H9 (cell line): ENCODE results near the gene TMEM35B. TPM values are rescaled to one million over a fixed set of nuclear protein-coding genes. Genes with fewer than 3 reads are reported as not detected.
"Not testable (repeated sequence)": the region's sequence is repeated elsewhere in the genome, so short reads cannot be mapped to it uniquely, and the experiment has no call there.

Source experiments
- DNase-seq: peaks from one replicate; pipeline ENCODE4 v3.0.0-alpha.2; 2017
- H2AFZ ChIP-seq: one replicate; pipeline ENCODE4 v1.6.1; 2013; ENCODE audit warnings: mild to moderate bottlenecking, low read length, control low read depth, moderate library complexity
- H2AK5ac ChIP-seq: 2 replicates; pipeline ENCODE4 v1.6.1; 2013; ENCODE audit warnings: low read length, control low read depth, mixed read lengths; ENCODE audit not compliant: insufficient read length
- H2BK120ac ChIP-seq: one replicate; pipeline ENCODE4 v1.6.1; 2013; ENCODE audit warnings: low read depth, mild to moderate bottlenecking, low read length, control low read depth, inconsistent platforms; ENCODE audit not compliant: poor library complexity, severe bottlenecking
- H2BK12ac ChIP-seq: 2 replicates; pipeline ENCODE4 v1.6.1; 2013; ENCODE audit warnings: low read length, control low read depth, mixed read lengths, low read depth; ENCODE audit not compliant: insufficient read length
- H2BK15ac ChIP-seq: 2 replicates; pipeline ENCODE4 v1.6.1; 2013; ENCODE audit warnings: low read depth, low read length, control low read depth
- H2BK20ac ChIP-seq: one replicate; pipeline ENCODE4 v1.6.1; 2013; ENCODE audit warnings: low read depth, mild to moderate bottlenecking, low read length, control low read depth, inconsistent platforms; ENCODE audit not compliant: poor library complexity, severe bottlenecking
- H2BK5ac ChIP-seq: 2 replicates; pipeline ENCODE4 v1.6.1; 2013; ENCODE audit warnings: low read length, control low read depth, mixed read lengths; ENCODE audit not compliant: insufficient read length
- H3K14ac ChIP-seq: 2 replicates; pipeline ENCODE4 v1.6.1; 2013; ENCODE audit warnings: low read length, control low read depth; ENCODE audit not compliant: insufficient read depth
- H3K18ac ChIP-seq: 2 replicates; pipeline ENCODE4 v1.6.1; 2013; ENCODE audit warnings: low read depth, mild to moderate bottlenecking, mixed read lengths, low read length, control low read depth; ENCODE audit not compliant: insufficient read length
- H3K23ac ChIP-seq: 2 replicates; pipeline ENCODE4 v1.6.1; 2013; ENCODE audit warnings: low read length, control low read depth, mixed read lengths, low read depth; ENCODE audit not compliant: insufficient read length
- H3K23me2 ChIP-seq: 2 replicates; pipeline ENCODE4 v1.6.1; 2013; ENCODE audit warnings: low read depth, mild to moderate bottlenecking, mixed read lengths, low read length, control low read depth; ENCODE audit not compliant: insufficient read length, poor library complexity, severe bottlenecking
- H3K27ac ChIP-seq: 2 replicates; pipeline ENCODE4 v1.5.1; 2013; ENCODE audit warnings: low read length, control low read depth, mixed read lengths, low read depth; ENCODE audit not compliant: insufficient read length
- H3K27me3 ChIP-seq: 2 replicates; pipeline ENCODE4 v1.6.1; 2013; ENCODE audit warnings: low read length, control low read depth, inconsistent platforms; ENCODE audit not compliant: insufficient read depth
- H3K4ac ChIP-seq: 2 replicates; pipeline ENCODE4 v1.6.1; 2013; ENCODE audit warnings: low read depth, mild to moderate bottlenecking, control low read depth, inconsistent platforms, low read length, moderate library complexity
- H3K4me1 ChIP-seq: 2 replicates; pipeline ENCODE4 v1.6.1; 2013; ENCODE audit warnings: low read length, control low read depth, inconsistent platforms; ENCODE audit not compliant: insufficient read depth
- H3K4me2 ChIP-seq: 2 replicates; pipeline ENCODE4 v1.6.1; 2013; ENCODE audit warnings: low read length, control low read depth, mixed read lengths; ENCODE audit not compliant: insufficient read length, insufficient read depth
- H3K56ac ChIP-seq: 2 replicates; pipeline ENCODE4 v1.6.1; 2013; ENCODE audit warnings: low read depth, mild to moderate bottlenecking, mixed read lengths, low read length, control low read depth; ENCODE audit not compliant: insufficient read length
- H3K79me1 ChIP-seq: 2 replicates; pipeline ENCODE4 v1.6.1; 2013; ENCODE audit warnings: low read depth, mild to moderate bottlenecking, moderate library complexity, low read length, control low read depth, inconsistent platforms; ENCODE audit not compliant: insufficient read depth, poor library complexity, severe bottlenecking
- H3K79me2 ChIP-seq: 2 replicates; pipeline ENCODE4 v1.6.1; 2013; ENCODE audit warnings: low read length, control low read depth, inconsistent platforms; ENCODE audit not compliant: insufficient read depth
- H3K9ac ChIP-seq: 2 replicates; pipeline ENCODE4 v1.6.1; 2013; ENCODE audit warnings: low read length, control low read depth, mixed read lengths; ENCODE audit not compliant: insufficient read length; ENCODE audit errors: extremely low read depth
- H3K9me3 ChIP-seq: one replicate; pipeline ENCODE4 v1.6.1; 2013; ENCODE audit warnings: low read depth, low read length, inconsistent platforms; ENCODE audit not compliant: control insufficient read depth
- H3T11ph ChIP-seq: one replicate; pipeline ENCODE4 v1.6.1; 2013; ENCODE audit warnings: mild to moderate bottlenecking, low read length, control low read depth, inconsistent platforms
- H4K20me1 ChIP-seq: one replicate; pipeline ENCODE4 v1.6.1; 2013; ENCODE audit not compliant: control insufficient read depth, insufficient read length, insufficient read depth
- H4K5ac ChIP-seq: 2 replicates; pipeline ENCODE4 v1.6.1; 2013; ENCODE audit warnings: low read depth, mild to moderate bottlenecking, mixed read lengths, low read length, control low read depth; ENCODE audit not compliant: insufficient read length
- H4K8ac ChIP-seq: replicated peaks from 2 replicates; pipeline ENCODE4 v1.6.1; 2013; ENCODE audit warnings: low read length, control low read depth, mixed read lengths, low read depth; ENCODE audit not compliant: insufficient read length
- H4K91ac ChIP-seq: 2 replicates; pipeline ENCODE4 v1.6.1; 2013; ENCODE audit warnings: low read depth, mild to moderate bottlenecking, moderate library complexity, mixed read lengths, low read length, control low read depth; ENCODE audit not compliant: insufficient read length
- H3K27ac Mint-ChIP-seq, 3 experiments: 2 replicates in 2 of 3; 3 replicates in 1 of 3; pipeline ENCODE4 v1.8.0; 2020 to 2021; ENCODE audit warnings: mixed read lengths in 3 of 3, mild to moderate bottlenecking in 1 of 3, moderate library complexity in 1 of 3
- H3K27me3 Mint-ChIP-seq: 2 replicates; pipeline ENCODE4 v1.8.0; 2021; ENCODE audit warnings: low read depth, mild to moderate bottlenecking, moderate library complexity, mixed read lengths
- H3K36me3 Mint-ChIP-seq, 3 experiments: 2 replicates in 2 of 3; 3 replicates in 1 of 3; pipeline ENCODE4 v1.8.0; 2020 to 2021; ENCODE audit warnings: low read depth in 3 of 3, mixed read lengths in 3 of 3; ENCODE audit not compliant: insufficient read depth in 1 of 3
- H3K4me1 Mint-ChIP-seq, 2 experiments: 2 replicates each; pipeline ENCODE4 v1.8.0; 2020; ENCODE audit warnings: mixed read lengths in 2 of 2
- H3K4me3 Mint-ChIP-seq, 2 experiments: 2 replicates in 1 of 2; 3 replicates in 1 of 2; pipeline ENCODE4 v1.8.0; 2020 to 2021; ENCODE audit warnings: mild to moderate bottlenecking in 2 of 2, mixed read lengths in 2 of 2, moderate library complexity in 1 of 2
- H3K9me3 Mint-ChIP-seq, 2 experiments: 2 replicates in 1 of 2; 3 replicates in 1 of 2; pipeline ENCODE4 v1.8.0; 2020; ENCODE audit warnings: mild to moderate bottlenecking in 2 of 2, mixed read lengths in 2 of 2, moderate library complexity in 1 of 2
- CTCF ChIP-seq: fragments of 200-600 bp; sonication (generic); conservative IDR thresholded peaks from 3 replicates; pipeline ENCODE4 v1.8.0; 2021; ENCODE audit warnings: antibody characterized with exemption, mild to moderate bottlenecking
- WGBS: extraction: QIAGEN DNeasy Blood & Tissue Kit; methylation state at CpG from one replicate; pipeline ENCODE4 v1.1.7; 2013; ENCODE audit warnings: missing lambda C conversion rate, low lambda C conversion rate, mixed read lengths; ENCODE audit not compliant: insufficient read length; ENCODE audit errors: extremely low coverage; 5-methylcytosine and 5-hydroxymethylcytosine counted together
- total RNA-seq: library from RNA; stranded (reverse); gene quantifications from 2 replicates; pipeline ENCODE4 v1.2.1, GENCODE V29; 2021

TMEM35B gene
- total RNA-seq, 1 experiment from 2014 or later: 7.7 TPM

- DNase-seq: no peak
- Mint-ChIP-seq H3K4me1 (peaks cover 17 to 22% of the 10 kb centered on the region in 2 experiments), H3K9me3 (peaks cover 13 to 17% of the 10 kb centered on the region in 2 experiments), H3K27me3 (no peaks in the 10 kb centered on the region; the same call in 1 of the 2 replicates), H3K36me3 (peaks cover 0 to 2% (median 0%) of the 10 kb centered on the region in 3 experiments; a peak in 1 of 7 replicates), H3K27ac (peak overlapping the region in 1 of 3 experiments; percentile 76; a peak in 2 of 7 replicates), H3K4me3 (no peak overlapping the region)
- H3K9ac ChIP-seq: no peak overlapping the region
- H3K14ac ChIP-seq: no peak overlapping the region
- H4K5ac ChIP-seq: no peak overlapping the region
- no peak overlapping the region for H2BK5ac ChIP-seq
- no peak overlapping the region for H2AFZ ChIP-seq
- H3K79me2 ChIP-seq: no peaks in the 10 kb centered on the region
- no peak overlapping the region for H2AK5ac ChIP-seq
- no peak overlapping the region for H2BK15ac ChIP-seq
- no peak overlapping the region for H3T11ph ChIP-seq
- H3K56ac ChIP-seq: no peak overlapping the region
- no peaks in the 10 kb centered on the region for H3K23me2 ChIP-seq
- H4K91ac ChIP-seq: no peak overlapping the region
- H4K8ac ChIP-seq: no peak overlapping the region
- no peak overlapping the region for H3K27ac ChIP-seq
- H3K79me1 ChIP-seq: no peaks in the 10 kb centered on the region
- no peak overlapping the region for H2BK120ac ChIP-seq
- WGBS: no CpG with 5 or more reads among the region's 5 CpGs
- H3K4me1 ChIP-seq: peaks cover 2% of the 10 kb centered on the region; the same call in 1 of the 2 replicates
- no peak overlapping the region for H3K23ac ChIP-seq
- no peak overlapping the region for H3K4me2 ChIP-seq
- no peaks in the 10 kb centered on the region for H3K27me3 ChIP-seq
- no peak overlapping the region for H3K4ac ChIP-seq
- TF ChIP-seq CTCF: no peak
- no peak overlapping the region for H3K18ac ChIP-seq
- H3K9me3 ChIP-seq: no peaks in the 10 kb centered on the region
- H4K20me1 ChIP-seq: no peaks in the 10 kb centered on the region
- H2BK12ac ChIP-seq: no peak overlapping the region
- H2BK20ac ChIP-seq: no peak overlapping the region
Observed at GRCh38 chr1:34970220-34970735, 14.9 kb downstream of the TMEM35B start.

GRCh38 chr1:34968297-34968696 is 16.9 kb downstream of the TMEM35B start:
- Mint-ChIP-seq H3K4me1 (peaks cover 13 to 16% of the 10 kb centered on the region in 2 experiments), H3K9me3 (peaks cover 13 to 17% of the 10 kb centered on the region in 2 experiments)
- not testable (repeated sequence) for H2AK5ac ChIP-seq, H3K9me3 ChIP-seq, H2BK20ac ChIP-seq, DNase-seq, H3K36me3 Mint-ChIP-seq, H3K18ac ChIP-seq, H3K27ac ChIP-seq, H3K27ac Mint-ChIP-seq, H2BK15ac ChIP-seq, H3K27me3 Mint-ChIP-seq, H4K91ac ChIP-seq, H3K4me3 Mint-ChIP-seq, H3K9ac ChIP-seq, H2BK120ac ChIP-seq, H4K5ac ChIP-seq, H3K4me1 ChIP-seq, H3K79me2 ChIP-seq, H3K79me1 ChIP-seq, H3K14ac ChIP-seq, H4K20me1 ChIP-seq, H2AFZ ChIP-seq, H3K56ac ChIP-seq, H4K8ac ChIP-seq, H2BK12ac ChIP-seq, H3K4me2 ChIP-seq, H3K23ac ChIP-seq, H3K4ac ChIP-seq, H3T11ph ChIP-seq, H2BK5ac ChIP-seq, H3K27me3 ChIP-seq, H3K23me2 ChIP-seq
- WGBS: no CpG with 5 or more reads among the region's 3 CpGs
